Measurements from ENCODE around the gene CNTNAP5. TPM values are rescaled to one million over a fixed set of nuclear protein-coding genes. Genes with fewer than 3 reads are reported as not detected.

The CNTNAP5 gene
- total RNA-seq, 1 experiment from 2014 or later: 0.48 TPM

DNA sequence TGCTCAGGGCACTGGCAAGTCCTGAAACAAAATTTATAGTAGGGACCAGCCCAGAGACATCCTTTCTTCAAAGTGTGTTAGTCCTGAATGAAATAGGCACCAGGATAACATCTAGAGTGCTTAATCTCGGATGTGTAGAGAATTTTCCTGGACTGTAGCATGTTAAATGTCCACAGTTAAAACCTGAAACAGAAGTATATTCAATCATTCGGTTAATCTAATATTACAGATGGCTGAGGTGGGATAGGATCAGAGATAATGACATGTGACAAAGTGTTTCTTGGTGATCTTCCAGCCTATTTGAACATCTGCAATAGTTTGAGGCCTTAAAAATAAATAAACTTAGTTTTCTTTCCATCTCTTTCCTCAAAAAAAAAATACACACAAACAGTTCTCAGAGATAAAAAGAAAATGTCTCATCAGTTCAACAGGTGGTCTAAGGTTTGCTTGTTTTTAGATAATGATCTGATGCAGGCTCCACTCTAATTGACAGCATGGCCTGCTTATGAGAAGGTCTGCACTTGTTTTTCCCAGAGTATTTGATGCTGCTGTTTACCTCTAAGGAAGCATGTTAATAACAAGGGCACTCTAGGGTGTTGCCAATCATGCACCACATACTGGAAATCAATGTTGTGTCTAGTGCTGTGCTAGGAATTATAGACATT is 25.9 kb downstream of the CNTNAP5 start:
- Histone ChIP-seq H4K5ac (ENCODE audit: insufficient read length, low read depth, low read length) (no peak overlapping the region), H3K14ac (ENCODE audit: insufficient read depth, low read length) (no peak overlapping the region), H3K23ac (ENCODE audit: insufficient read length, low read depth, low read length) (no peak overlapping the region), H3K27me3 (ENCODE audit: insufficient read depth, low read length) (no peaks in the 10 kb centered on the region), H3K4me1 (ENCODE audit: insufficient read depth, low read length) (peaks cover 10% of the 10 kb centered on the region; the same call in 1 of the 2 replicates), H2BK5ac (ENCODE audit: insufficient read length, low read length) (no peak overlapping the region), H3K18ac (ENCODE audit: insufficient read length, low read depth, low read length) (no peak overlapping the region), H3K23me2 (ENCODE audit: insufficient read length, low read depth, low read length, poor library complexity, severe bottlenecking) (no peaks in the 10 kb centered on the region), H2BK120ac (ENCODE audit: low read depth, low read length, poor library complexity, severe bottlenecking) (no peak overlapping the region), H3T11ph (ENCODE audit: low read length) (no peak overlapping the region), H3K4ac (ENCODE audit: low read depth, low read length) (no peak overlapping the region), H3K4me2 (ENCODE audit: insufficient read depth, insufficient read length, low read length) (no peak overlapping the region), H3K79me2 (ENCODE audit: insufficient read depth, low read length) (no peaks in the 10 kb centered on the region), H3K27ac (ENCODE audit: insufficient read length, low read depth, low read length) (no peak overlapping the region), H3K9ac (ENCODE audit: extremely low read depth, insufficient read length, low read length) (no peak overlapping the region), H2BK20ac (ENCODE audit: low read depth, low read length, poor library complexity, severe bottlenecking) (no peak overlapping the region), H2BK12ac (ENCODE audit: insufficient read length, low read depth, low read length) (no peak overlapping the region), H4K20me1 (ENCODE audit: control insufficient read depth, insufficient read depth, insufficient read length) (no peaks in the 10 kb centered on the region), H4K91ac (ENCODE audit: insufficient read length, low read depth, low read length) (no peak overlapping the region), H2AFZ (ENCODE audit: low read length) (no peak overlapping the region), H3K79me1 (ENCODE audit: insufficient read depth, low read depth, low read length, poor library complexity, severe bottlenecking) (no peaks in the 10 kb centered on the region), H3K56ac (ENCODE audit: insufficient read length, low read depth, low read length) (no peak overlapping the region), H4K8ac (replicated peaks; ENCODE audit: insufficient read length, low read depth, low read length) (no peak overlapping the region), H2BK15ac (ENCODE audit: low read depth, low read length) (no peak overlapping the region), H3K9me3 (ENCODE audit: control insufficient read depth, low read depth, low read length) (no peaks in the 10 kb centered on the region), H2AK5ac (ENCODE audit: insufficient read length, low read length) (no peak overlapping the region)
- no peak overlapping the region for H3K4me3 Mint-ChIP-seq
- peaks cover 2% of the 10 kb centered on the region; the same call in 1 of the 2 replicates for H3K27me3 Mint-ChIP-seq (ENCODE audit: low read depth)
- H3K4me1 Mint-ChIP-seq: peaks cover 37 to 38% of the 10 kb centered on the region in 2 experiments
- DNase-seq: no peak
- H3K9me3 Mint-ChIP-seq: no peaks in the 10 kb centered on the region; a peak in 1 of 5 replicates
- H3K27ac Mint-ChIP-seq: no peak overlapping the region
- no peaks in the 10 kb centered on the region for H3K36me3 Mint-ChIP-seq (ENCODE audit: insufficient read depth in 1 of 3, low read depth in 3 of 3)
- WGBS (ENCODE audit: extremely low coverage, insufficient read length, low lambda C conversion rate): no CpG with 5 or more reads among the region's 2 CpGs
- TF ChIP-seq, protein P1, sequence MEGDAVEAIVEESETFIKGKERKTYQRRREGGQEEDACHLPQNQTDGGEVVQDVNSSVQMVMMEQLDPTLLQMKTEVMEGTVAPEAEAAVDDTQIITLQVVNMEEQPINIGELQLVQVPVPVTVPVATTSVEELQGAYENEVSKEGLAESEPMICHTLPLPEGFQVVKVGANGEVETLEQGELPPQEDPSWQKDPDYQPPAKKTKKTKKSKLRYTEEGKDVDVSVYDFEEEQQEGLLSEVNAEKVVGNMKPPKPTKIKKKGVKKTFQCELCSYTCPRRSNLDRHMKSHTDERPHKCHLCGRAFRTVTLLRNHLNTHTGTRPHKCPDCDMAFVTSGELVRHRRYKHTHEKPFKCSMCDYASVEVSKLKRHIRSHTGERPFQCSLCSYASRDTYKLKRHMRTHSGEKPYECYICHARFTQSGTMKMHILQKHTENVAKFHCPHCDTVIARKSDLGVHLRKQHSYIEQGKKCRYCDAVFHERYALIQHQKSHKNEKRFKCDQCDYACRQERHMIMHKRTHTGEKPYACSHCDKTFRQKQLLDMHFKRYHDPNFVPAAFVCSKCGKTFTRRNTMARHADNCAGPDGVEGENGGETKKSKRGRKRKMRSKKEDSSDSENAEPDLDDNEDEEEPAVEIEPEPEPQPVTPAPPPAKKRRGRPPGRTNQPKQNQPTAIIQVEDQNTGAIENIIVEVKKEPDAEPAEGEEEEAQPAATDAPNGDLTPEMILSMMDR (conservative IDR thresholded peaks at IDR 0.05): no peak
